ENCODE results near the gene IQCN. TPM values are rescaled to one million over a fixed set of nuclear protein-coding genes. Genes with fewer than 3 reads are reported as not detected.

IQCN gene
- total RNA-seq, 2 experiments from 2014 or later: 6.3 to 7.2 TPM

DNA sequence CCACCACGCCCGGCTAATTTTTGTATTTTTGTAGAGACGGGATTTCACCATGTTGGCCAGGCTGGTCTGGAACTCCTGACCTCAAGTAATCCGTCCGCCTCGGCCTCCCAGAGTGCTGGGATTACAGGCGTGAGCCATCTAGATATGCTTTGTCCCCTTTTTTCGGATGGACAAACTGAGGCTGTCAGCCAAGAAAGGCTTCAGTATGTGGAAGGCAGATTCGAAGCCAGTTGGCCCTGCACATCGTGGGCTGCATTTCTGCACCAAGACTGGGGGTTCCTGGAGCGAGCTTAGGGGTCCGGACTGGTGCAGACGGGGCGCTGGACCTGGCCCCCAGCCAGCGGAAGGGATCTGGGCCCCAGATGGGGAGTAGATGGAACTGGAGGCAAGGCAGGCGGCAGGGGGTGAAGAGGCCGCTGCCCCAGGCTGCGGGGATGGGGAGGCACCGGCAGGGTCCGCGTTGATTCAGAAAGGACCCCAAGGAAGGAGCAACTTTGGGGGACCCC, 16.8 kb upstream of the IQCN start:
- H3K27me3 Mint-ChIP-seq: no peaks in the 10 kb centered on the region
- H3K9me3 Mint-ChIP-seq: no peaks in the 10 kb centered on the region
- H3K36me3 Mint-ChIP-seq (ENCODE audit: low read depth): peaks cover 6% of the 10 kb centered on the region
- DNase-seq: peak; percentile 35
- POLR2A ChIA-PET: interaction anchor here (1.4 to 4.7 kb wide), 2 partner anchors 11 to 14 kb away, joined by 5 to 92 read pairs; partner anchors contain the start of gene JUND
- peaks cover 77% of the 10 kb centered on the region for H3K4me1 Mint-ChIP-seq
- CTCF ChIA-PET: interaction anchor here (1.1 to 2.5 kb wide), 3 partner anchors 11 to 38 kb away, joined by 3 to 16 read pairs (median 9); no protein-coding TSS in a partner anchor
- peak overlapping the region; percentile 93 for H3K4me3 Mint-ChIP-seq
- peak overlapping the region; percentile 96 for H3K27ac Mint-ChIP-seq

DNA sequence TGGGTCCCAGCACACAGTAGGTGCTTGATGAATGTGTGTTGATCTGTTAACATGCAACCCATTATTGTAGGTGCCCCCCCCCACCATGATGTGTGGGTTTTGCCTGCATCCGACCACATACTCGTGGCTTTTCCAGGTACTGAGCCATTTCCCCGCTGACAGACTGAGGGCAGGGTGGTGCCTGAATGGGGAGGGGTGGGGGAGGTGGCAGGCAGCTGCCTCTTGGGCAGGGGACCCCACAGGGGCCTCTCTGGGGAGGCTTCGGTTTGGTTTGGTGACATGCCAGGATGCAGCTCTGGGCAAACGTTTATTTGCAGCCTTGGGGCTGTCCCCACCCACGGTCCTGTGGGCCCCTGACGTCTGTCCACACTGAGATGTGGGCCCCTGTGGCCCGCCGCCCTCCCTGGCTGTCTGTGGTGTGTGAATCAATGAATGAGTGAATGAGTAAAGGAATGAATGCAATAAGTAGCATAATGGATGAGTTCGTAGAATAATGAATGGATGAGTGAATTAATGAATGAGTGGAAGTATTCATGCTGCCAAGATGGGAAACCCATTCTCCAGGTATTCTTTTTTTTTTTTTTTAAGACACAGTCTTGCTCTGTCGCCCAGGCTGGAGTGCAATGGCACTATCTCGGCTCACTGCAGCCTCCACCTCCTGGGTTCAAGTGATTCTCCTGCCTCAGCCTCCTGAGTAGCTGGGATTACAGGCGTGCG, 16.2 kb upstream of the IQCN start:
- Mint-ChIP-seq H3K4me3 (peak overlapping the region; percentile 93), H3K36me3 (ENCODE audit: low read depth) (peaks cover 8% of the 10 kb centered on the region), H3K27ac (peak overlapping the region; percentile 96), H3K4me1 (peaks cover 75% of the 10 kb centered on the region), H3K9me3 (peaks cover 2% of the 10 kb centered on the region), H3K27me3 (no peaks in the 10 kb centered on the region)
- ChIA-PET POLR2A (interaction anchor here (1.4 to 4.7 kb wide), 2 partner anchors 10 to 15 kb away, joined by 5 to 92 read pairs; partner anchors contain the start of gene JUND), CTCF (interaction anchor here (1.1 to 2.5 kb wide), 5 partner anchors 9 to 38 kb away, joined by 3 to 16 read pairs (median 5); partner anchors contain the start of gene JUND)
- DNase-seq: peak; percentile 92

DNA sequence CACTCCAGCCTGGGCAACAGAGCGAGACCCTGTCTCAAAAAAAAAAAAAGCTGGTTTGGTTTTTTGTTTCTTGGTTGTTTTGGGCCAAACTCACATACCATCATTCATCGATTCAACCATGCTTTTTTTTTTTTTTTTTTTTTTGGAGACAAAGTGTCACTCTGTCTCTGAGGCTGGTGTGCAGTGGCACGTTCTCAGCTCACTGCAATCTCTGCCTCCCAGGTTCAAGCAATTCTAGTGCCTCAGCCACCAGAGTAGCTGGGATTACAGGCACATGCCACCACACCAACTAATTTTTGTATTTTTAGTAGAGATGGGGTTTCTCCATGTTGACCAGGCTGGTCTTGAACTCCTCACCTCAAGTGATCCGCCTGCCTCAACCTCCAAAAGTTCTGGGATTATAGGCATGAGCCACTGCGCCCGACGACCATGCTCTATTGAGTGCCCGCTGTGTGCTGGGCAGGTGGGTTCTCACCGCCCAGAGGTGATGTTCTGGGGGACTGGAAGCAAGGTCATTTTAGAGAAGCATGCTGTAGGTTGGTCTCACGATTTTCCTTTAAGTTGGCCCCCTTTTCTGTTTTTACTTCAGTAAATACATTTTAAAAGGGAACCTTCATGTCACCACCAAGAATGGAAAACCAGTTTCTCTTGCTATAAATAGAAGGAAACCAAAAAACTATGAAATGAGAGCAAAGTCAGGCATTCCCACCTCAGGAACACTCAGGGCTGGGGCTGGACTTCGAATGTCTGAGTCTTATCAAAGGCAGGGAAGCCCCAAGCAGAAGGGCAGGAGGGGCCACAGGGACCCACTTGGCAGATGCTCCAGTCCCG, 15.4 kb upstream of the IQCN start:
- Mint-ChIP-seq H3K4me1 (peaks cover 76% of the 10 kb centered on the region), H3K27ac (peak overlapping the region; percentile 96), H3K4me3 (peak overlapping the region; percentile 93), H3K36me3 (ENCODE audit: low read depth) (peaks cover 13% of the 10 kb centered on the region), H3K27me3 (no peaks in the 10 kb centered on the region), H3K9me3 (peaks cover 4% of the 10 kb centered on the region)
- no peak for DNase-seq
- ChIA-PET POLR2A (interaction anchor here (0.7 to 4.7 kb wide), 5 partner anchors 8 to 15 kb away, joined by 3 to 92 read pairs (median 5); partner anchors contain the start of gene JUND), CTCF (interaction anchor here (1.1 to 2.5 kb wide), 5 partner anchors 8 to 39 kb away, joined by 3 to 16 read pairs (median 5); partner anchors contain the start of gene JUND)

DNA sequence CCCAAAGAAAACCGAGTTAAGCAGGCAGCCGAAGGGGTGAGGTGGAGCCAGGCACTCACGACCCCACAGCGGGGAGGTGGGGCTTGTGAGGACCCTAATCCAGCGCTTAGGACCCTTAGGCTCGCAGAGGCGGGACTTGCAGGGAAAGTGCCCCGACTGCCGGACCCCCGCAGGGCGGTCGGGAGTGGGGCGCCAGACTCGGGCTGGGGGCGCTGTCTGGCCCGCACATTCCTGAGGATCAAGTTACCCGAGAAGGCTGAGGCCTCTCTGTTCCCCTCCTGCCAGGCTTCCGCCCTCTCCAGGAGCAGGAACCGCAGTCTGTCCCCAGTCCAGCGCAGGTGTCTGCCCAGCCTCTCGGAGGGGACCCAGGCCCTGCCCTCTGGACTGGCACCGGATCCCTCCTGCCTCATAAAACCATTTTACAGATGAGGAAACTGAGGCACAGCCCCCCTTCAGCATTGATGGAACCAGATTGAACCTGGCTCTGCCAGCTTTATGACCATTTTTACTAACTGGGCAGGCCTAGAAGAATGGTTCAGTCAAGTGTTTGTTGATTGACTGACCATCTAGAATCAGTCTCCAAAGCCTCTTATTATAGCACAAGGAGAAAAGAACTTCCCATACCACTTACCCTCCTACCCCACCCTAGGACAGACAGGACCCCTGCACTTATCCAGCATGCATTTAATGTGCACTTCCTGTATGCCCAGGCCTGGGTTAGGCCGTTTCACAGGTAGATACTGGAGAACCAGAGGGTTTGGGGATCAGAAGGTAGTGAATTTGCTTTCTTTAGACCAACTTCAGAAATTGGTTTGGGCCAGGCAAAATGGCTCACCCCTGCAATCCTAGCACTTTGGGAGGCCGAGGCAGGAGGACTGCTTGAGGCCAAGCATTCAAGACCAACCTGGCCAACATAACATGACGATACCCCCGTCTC, 13.9 kb upstream of the IQCN start:
- CTCF ChIA-PET: no interaction called here
- peaks cover 4% of the 10 kb centered on the region for H3K9me3 Mint-ChIP-seq
- H3K36me3 Mint-ChIP-seq (ENCODE audit: low read depth): peaks cover 13% of the 10 kb centered on the region
- POLR2A ChIA-PET: interaction anchor here (1.3 kb wide), 1 partner anchor 8 kb away, joined by 7 read pairs; no protein-coding TSS in a partner anchor
- H3K4me3 Mint-ChIP-seq: no peak overlapping the region
- no peaks in the 10 kb centered on the region for H3K27me3 Mint-ChIP-seq
- H3K27ac Mint-ChIP-seq: peak overlapping the region; percentile 96
- peaks cover 68% of the 10 kb centered on the region for H3K4me1 Mint-ChIP-seq
- DNase-seq: no peak

DNA sequence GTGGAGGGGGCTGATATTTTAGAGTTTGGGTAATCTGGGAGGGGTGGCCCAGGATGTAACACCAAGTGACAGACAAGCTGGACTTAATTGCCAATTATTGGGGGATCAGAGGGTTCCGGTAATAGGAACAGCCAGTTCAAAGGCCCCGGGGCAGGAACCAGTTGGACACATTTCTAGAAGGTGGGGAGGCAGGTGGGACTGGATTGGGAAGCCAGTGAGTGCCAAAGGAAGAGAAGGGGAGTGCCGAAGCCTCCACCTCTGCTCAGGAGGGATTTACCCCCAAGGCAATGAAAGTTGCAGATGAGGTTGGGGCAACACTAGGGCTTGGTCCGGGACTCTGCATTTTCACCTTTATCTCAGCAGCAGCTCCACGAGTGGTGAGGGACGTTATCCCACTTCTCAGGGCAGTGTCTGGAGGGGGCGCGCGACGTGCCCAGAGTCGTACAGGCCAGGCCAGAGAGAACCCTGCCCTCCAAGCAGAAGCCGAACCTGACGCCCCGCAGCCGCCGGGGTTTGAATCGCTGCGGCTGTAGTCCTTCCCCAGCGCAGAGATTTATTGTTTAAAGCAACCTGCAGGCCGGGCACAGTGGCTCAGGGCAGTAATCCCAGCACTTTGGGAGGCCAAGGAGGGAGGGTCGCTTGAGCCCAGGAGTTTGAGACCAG, 12.9 kb upstream of the IQCN start:
- ChIA-PET CTCF (interaction anchor here (1.3 kb wide), 1 partner anchor 35 kb away, joined by 3 read pairs; no protein-coding TSS in a partner anchor), POLR2A (no interaction called here)
- Mint-ChIP-seq H3K4me3 (no peak overlapping the region), H3K27me3 (no peaks in the 10 kb centered on the region), H3K36me3 (ENCODE audit: low read depth) (peaks cover 14% of the 10 kb centered on the region), H3K4me1 (peaks cover 74% of the 10 kb centered on the region), H3K9me3 (peaks cover 4% of the 10 kb centered on the region), H3K27ac (no peak overlapping the region)
- DNase-seq: no peak

DNA sequence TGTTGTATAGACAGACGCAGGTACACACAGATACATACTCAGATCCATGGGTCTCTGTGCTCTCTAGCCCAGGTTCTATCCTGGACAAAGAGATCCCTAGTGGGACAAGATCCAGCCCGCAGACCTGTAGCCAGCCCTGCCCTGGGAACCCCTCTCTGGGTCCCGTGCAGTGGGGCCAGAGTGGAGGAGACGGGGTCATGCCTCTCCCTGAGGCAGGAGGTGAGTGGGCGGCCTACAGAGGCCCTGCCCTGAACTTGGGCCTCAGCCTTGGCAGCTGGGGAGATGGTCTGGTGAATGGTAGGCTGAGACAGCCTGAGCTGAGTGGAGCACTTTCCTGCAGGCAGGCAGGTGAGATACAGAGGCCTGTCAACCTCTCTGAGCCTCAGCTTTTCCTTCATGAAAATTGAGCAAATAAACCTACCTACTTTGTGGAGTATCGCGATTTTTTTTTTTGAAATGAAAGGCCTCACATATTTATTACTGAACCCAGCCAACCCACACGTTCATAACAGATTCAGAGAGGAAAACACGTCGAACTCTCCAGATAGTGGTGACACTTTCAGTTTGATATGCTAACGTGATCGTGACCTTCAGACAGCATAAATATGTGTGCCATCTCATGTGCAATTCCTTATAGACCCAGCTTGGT, 10.6 kb upstream of the IQCN start:
- Mint-ChIP-seq H3K36me3 (ENCODE audit: low read depth) (peaks cover 17% of the 10 kb centered on the region), H3K4me1 (peaks cover 57% of the 10 kb centered on the region), H3K4me3 (peak overlapping the region; percentile 45), H3K27me3 (no peaks in the 10 kb centered on the region), H3K9me3 (peaks cover 4% of the 10 kb centered on the region), H3K27ac (peak overlapping the region; percentile 92)
- ChIA-PET CTCF (interaction anchor here (0.7 kb wide), 1 partner anchor 75 kb away, joined by 3 read pairs; no protein-coding TSS in a partner anchor), POLR2A (interaction anchor here (0.7 kb wide), 1 partner anchor 55 kb away, joined by 3 read pairs; no protein-coding TSS in a partner anchor)
- peak; percentile 29 for DNase-seq

DNA sequence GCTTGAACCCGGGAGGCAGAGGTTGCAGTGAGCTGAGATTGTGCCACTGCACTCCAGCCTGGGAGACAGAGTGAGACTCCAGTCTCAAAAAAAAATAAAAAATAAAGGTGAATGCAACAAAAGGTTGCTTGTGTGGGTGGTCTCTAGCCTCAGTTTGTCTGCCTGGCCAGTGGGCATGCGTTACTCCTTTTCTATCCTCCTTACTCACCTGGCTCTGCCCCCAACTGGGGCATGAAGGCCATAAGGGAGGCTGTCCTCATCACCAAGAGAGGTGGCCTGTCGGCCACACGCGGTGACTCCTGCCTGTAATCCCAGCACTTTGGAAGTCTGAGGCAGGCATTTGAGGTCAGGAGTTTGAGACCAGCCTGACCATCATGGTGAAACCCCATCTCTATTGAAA, 9.1 kb upstream of the IQCN start:
- H3K27ac Mint-ChIP-seq: peak overlapping the region; percentile 98
- no peak overlapping the region for H3K4me3 Mint-ChIP-seq
- H3K36me3 Mint-ChIP-seq (ENCODE audit: low read depth): peaks cover 32% of the 10 kb centered on the region
- H3K9me3 Mint-ChIP-seq: peaks cover 4% of the 10 kb centered on the region
- H3K27me3 Mint-ChIP-seq: no peaks in the 10 kb centered on the region
- ChIA-PET CTCF (interaction anchor here (0.6 kb wide), 1 partner anchor 16 kb away, joined by 3 read pairs; no protein-coding TSS in a partner anchor), POLR2A (interaction anchor here (0.7 kb wide), 1 partner anchor 325 kb away, joined by 4 read pairs; no protein-coding TSS in a partner anchor)
- H3K4me1 Mint-ChIP-seq: peaks cover 55% of the 10 kb centered on the region
- no peak for DNase-seq

DNA sequence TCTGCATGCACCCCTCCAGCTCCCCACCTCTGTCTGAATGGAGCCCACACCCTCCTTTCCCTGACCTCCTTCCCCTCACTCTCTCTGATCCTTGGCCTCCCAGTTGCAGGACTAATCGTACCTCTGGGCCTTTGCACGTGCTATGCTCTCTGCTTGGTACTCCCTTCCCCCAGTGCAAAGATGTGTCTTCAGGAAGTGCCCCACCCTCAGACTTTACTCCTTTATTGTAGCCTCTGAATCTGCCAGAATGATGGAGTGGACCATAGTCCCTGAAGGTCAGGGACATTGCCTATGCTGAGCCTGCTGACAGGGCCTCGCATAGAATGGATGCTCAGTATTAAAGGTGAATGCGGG, 8.5 kb upstream of the IQCN start:
- peaks cover 37% of the 10 kb centered on the region for H3K36me3 Mint-ChIP-seq (ENCODE audit: low read depth)
- peak overlapping the region; percentile 73 for H3K4me3 Mint-ChIP-seq
- peaks cover 4% of the 10 kb centered on the region for H3K9me3 Mint-ChIP-seq
- H3K27ac Mint-ChIP-seq: peak overlapping the region; percentile 98
- no peaks in the 10 kb centered on the region for H3K27me3 Mint-ChIP-seq
- ChIA-PET CTCF (interaction anchor here (6.8 kb wide), 1 partner anchor 34 kb away, joined by 229 read pairs; the partner anchor contains the start of gene LSM4), POLR2A (interaction anchor here (0.5 to 4.9 kb wide), 3 partner anchors 9 to 324 kb away, joined by 4 to 92 read pairs (median 4); no protein-coding TSS in a partner anchor)
- DNase-seq: peak; percentile 43
- peaks cover 57% of the 10 kb centered on the region for H3K4me1 Mint-ChIP-seq

DNA sequence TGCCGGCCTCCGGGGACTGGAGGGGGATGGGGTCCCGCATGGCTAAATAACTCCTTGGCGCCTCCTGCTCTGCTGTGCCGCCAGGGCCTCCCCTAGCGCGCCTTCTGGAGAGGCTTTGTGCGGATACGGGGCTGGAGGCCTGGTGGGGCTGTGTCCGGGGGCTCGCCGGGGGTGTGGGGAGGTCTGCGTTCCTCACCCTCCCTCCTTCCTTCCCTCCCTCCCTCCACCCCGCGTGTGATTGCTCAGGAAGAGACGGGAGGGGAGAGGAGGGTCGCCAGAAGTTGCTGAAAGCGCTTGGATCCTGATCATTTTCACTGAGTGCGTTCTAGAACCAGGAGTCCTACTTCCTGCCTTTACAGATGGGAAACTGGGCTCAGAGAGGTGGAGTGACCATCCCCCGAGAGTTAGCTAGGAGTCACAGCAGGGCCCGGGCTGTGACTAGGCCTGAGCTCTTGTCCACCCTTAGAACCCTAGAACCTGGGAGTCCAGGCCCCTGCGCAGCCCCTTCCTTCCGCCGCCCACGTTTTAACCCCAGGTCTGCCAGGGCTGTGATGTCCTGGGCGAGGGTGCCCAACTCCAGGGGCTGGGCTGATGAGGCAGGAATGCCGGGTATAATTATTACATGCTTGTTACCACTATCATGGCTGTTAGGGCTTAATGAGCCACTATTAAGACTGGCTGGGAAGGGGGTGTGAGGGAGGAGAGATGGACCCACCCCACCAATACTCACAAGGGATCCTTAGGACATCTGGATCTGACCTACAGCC, 8.0 kb upstream of the IQCN start:
- Mint-ChIP-seq H3K9me3 (peaks cover 4% of the 10 kb centered on the region), H3K4me1 (peaks cover 59% of the 10 kb centered on the region), H3K4me3 (peak overlapping the region; percentile 73), H3K27ac (peak overlapping the region; percentile 98), H3K36me3 (ENCODE audit: low read depth) (peaks cover 42% of the 10 kb centered on the region), H3K27me3 (no peaks in the 10 kb centered on the region)
- no peak for DNase-seq
- CTCF ChIA-PET: interaction anchor here (0.5 to 12.7 kb wide), 10 partner anchors 8 to 48 kb away, joined by 3 to 229 read pairs (median 18); partner anchors contain the start of gene LSM4
- POLR2A ChIA-PET: interaction anchor here (0.5 to 4.9 kb wide), 12 partner anchors 7 to 137 kb away, joined by 3 to 128 read pairs (median 6); partner anchors contain the start of genes LSM4, MPV17L2 and SSBP4

Measured in activated CD4-positive, alpha-beta T cell treated with anti-CD3 and anti-CD28 coated beads, Interleukin-2, amount 10 ng/mL, durations not matched to agents 7 days and 5 days (primary cell).